Gastrocnemius medialis (tissue), 4 donors: ENCODE measurements around the gene BMP7. TPM values are rescaled to one million over a fixed set of nuclear protein-coding genes. Genes with fewer than 3 reads are reported as not detected.

Source experiments
- ATAC-seq, 2 donors: fragments of 150-250 bp; one replicate each; pipeline ENCODE4 v1.9.1; 2016
- DNase-seq, 2 donors: peaks; one replicate each; pipeline ENCODE4 v3.0.0-alpha.2; 2019
- H3K27ac ChIP-seq, 4 donors: fragments of 200-600 bp; sonication (generic); 1 replicate in 1 of 4; 2 replicates in 3 of 4; pipeline ENCODE4 v1.5.1; 2016 to 2018; ENCODE audit warnings: mild to moderate bottlenecking in 2 of 4, moderate library complexity in 1 of 4
- H3K27me3 ChIP-seq, 3 donors: fragments of 200-600 bp; sonication (generic) in 2 of 3; 1 replicate in 1 of 3; 2 replicates in 2 of 3; pipeline versions ENCODE4 v1.5.1 to v1.6.0; 2016 to 2019; ENCODE audit warnings: mild to moderate bottlenecking in 1 of 3, moderate library complexity in 1 of 3
- H3K36me3 ChIP-seq, 2 donors: fragments of 200-600 bp; sonication (generic) in 1 of 2; one replicate each; pipeline ENCODE4 v1.5.1; 2017 to 2018
- H3K4me1 ChIP-seq, 2 donors: fragments of 200-600 bp; sonication (generic) in 1 of 2; one replicate each; pipeline ENCODE4 v1.5.1; 2016 to 2017; ENCODE audit warnings: mild to moderate bottlenecking in 2 of 2
- H3K4me3 ChIP-seq, 4 donors: fragments of 200-600 bp; sonication (generic) in 3 of 4; 1 replicate in 1 of 4; 2 replicates in 3 of 4; pipeline ENCODE4 v1.5.1; 2016 to 2019; ENCODE audit warnings: mild to moderate bottlenecking in 2 of 4
- H3K9me3 ChIP-seq, 3 donors: fragments of 200-600 bp; sonication (generic) in 2 of 3; 1 replicate in 1 of 3; 2 replicates in 2 of 3; pipeline ENCODE4 v1.5.1; 2016 to 2019
- CTCF ChIP-seq, 5 experiments: fragments of 450-650 bp in 3 of 5; fragments of 200-600 bp in 2 of 5; sonication (generic) in 2 of 5; IDR thresholded peaks in 4 of 5; conservative IDR thresholded peaks in 1 of 5; 1 replicate in 4 of 5; 2 replicates in 1 of 5; pipeline ENCODE4 v1.5.1; 2016 to 2019; ENCODE audit warnings: antibody characterized with exemption in 5 of 5, mild to moderate bottlenecking in 3 of 5, moderate library complexity in 3 of 5
- POLR2A ChIP-seq, 2 donors: fragments of 450-650 bp; IDR thresholded peaks; one replicate each; pipeline ENCODE4 v1.6.1; 2017; ENCODE audit warnings: antibody characterized with exemption in 2 of 2, mild to moderate bottlenecking in 2 of 2, moderate library complexity in 2 of 2
- in situ Hi-C, 4 donors: fragments of 200-750 bp; cut with MboI; loops; one replicate each; pipeline versions ENCODE4 v1.15.0 to v1.8.0; 2017; ENCODE audit warnings: low sequenced_read_pairs in 4 of 4
- intact Hi-C: fragments of 100-400 bp; cut with DNase I; formaldehyde crosslinking; loops from one replicate; pipeline ENCODE4 v1.15.1; 2023; ENCODE audit warnings: low total_unique reads
- total RNA-seq, 4 donors: library from RNA; depleted of rRNA; stranded (reverse); fragments of >200 nt; gene quantifications; one replicate each; pipeline versions ENCODE4 v1.1.0 to v1.2.3, GENCODE V29; 2016

Gene BMP7
- total RNA-seq, 4 donors from 2014 or later, result 0.52 TPM; not detected in 3

- TF ChIP-seq POLR2A (IDR thresholded peaks at IDR 0.05) (no peak), CTCF (IDR thresholded peaks at IDR 0.05 in 4 of 5, conservative IDR thresholded peaks at IDR 0.05 in 1 of 5) (no peak)
- no peaks in the 10 kb centered on the region for H3K4me1 ChIP-seq
- DNase-seq (no peak), ATAC-seq (no peak)
- no peak overlapping the region for H3K4me3 ChIP-seq
- no peak overlapping the region for H3K27ac ChIP-seq
- in situ Hi-C loops, result no loop called here
- H3K27me3 ChIP-seq, result peaks cover 0 to 7% (median 0%) of the 10 kb centered on the region in 3 donors
- H3K9me3 ChIP-seq, result no peaks in the 10 kb centered on the region
- no peaks in the 10 kb centered on the region for H3K36me3 ChIP-seq
- intact Hi-C loops, result no loop called here
Observed at GRCh38 chr20:57145089-57145631, 121.3 kb downstream of the BMP7 start.

GRCh38 chr20:57143173-57143572 lies 123.3 kb downstream of the BMP7 start:
- intact Hi-C loops, result no loop called here
- no peaks in the 10 kb centered on the region for H3K4me1 ChIP-seq
- H3K36me3 ChIP-seq, result no peaks in the 10 kb centered on the region
- H3K27me3 ChIP-seq, result peaks cover 0 to 6% (median 0%) of the 10 kb centered on the region in 3 donors
- H3K27ac ChIP-seq, result no peak overlapping the region
- no peak for DNase-seq
- H3K9me3 ChIP-seq, result no peaks in the 10 kb centered on the region
- H3K4me3 ChIP-seq, result no peak overlapping the region
- TF ChIP-seq POLR2A (IDR thresholded peaks at IDR 0.05) (no peak), CTCF (IDR thresholded peaks at IDR 0.05 in 4 of 5, conservative IDR thresholded peaks at IDR 0.05 in 1 of 5) (no peak)
- in situ Hi-C loops, result no loop called here
- no peak for ATAC-seq

GRCh38 chr20:57142667-57143066 lies 123.8 kb downstream of the BMP7 start:
- Histone ChIP-seq H3K27ac (no peak overlapping the region), H3K4me1 (no peaks in the 10 kb centered on the region), H3K36me3 (no peaks in the 10 kb centered on the region), H3K4me3 (no peak overlapping the region), H3K9me3 (no peaks in the 10 kb centered on the region), H3K27me3 (peaks cover 0 to 4% (median 0%) of the 10 kb centered on the region in 3 donors)
- in situ Hi-C loops (no loop called here), intact Hi-C loops (no loop called here)
- DNase-seq, result no peak
- ATAC-seq, result no peak
- no peak for TF ChIP-seq POLR2A (IDR thresholded peaks at IDR 0.05)
- no peak for TF ChIP-seq CTCF (IDR thresholded peaks at IDR 0.05 in 4 of 5, conservative IDR thresholded peaks at IDR 0.05 in 1 of 5)

GRCh38 chr20:57141492-57141891 lies 124.9 kb downstream of the BMP7 start:
- intact Hi-C loops, result no loop called here
- DNase-seq (no peak), ATAC-seq (no peak)
- Histone ChIP-seq H3K36me3 (no peaks in the 10 kb centered on the region), H3K4me3 (no peak overlapping the region), H3K27ac (no peak overlapping the region), H3K27me3 (peaks cover 0 to under 1% (median 0%) of the 10 kb centered on the region in 3 donors), H3K4me1 (no peaks in the 10 kb centered on the region), H3K9me3 (no peaks in the 10 kb centered on the region)
- TF ChIP-seq CTCF (IDR thresholded peaks at IDR 0.05 in 4 of 5, conservative IDR thresholded peaks at IDR 0.05 in 1 of 5), result no peak
- no peak for TF ChIP-seq POLR2A (IDR thresholded peaks at IDR 0.05)
- in situ Hi-C loops, result no loop called here

GRCh38 chr20:57140416-57140965 lies 126.0 kb downstream of the BMP7 start:
- DNase-seq (no peak), ATAC-seq (no peak)
- Histone ChIP-seq H3K4me1 (no peaks in the 10 kb centered on the region), H3K27ac (no peak overlapping the region), H3K9me3 (no peaks in the 10 kb centered on the region), H3K4me3 (no peak overlapping the region), H3K36me3 (no peaks in the 10 kb centered on the region), H3K27me3 (no peaks in the 10 kb centered on the region)
- in situ Hi-C loops, result no loop called here
- TF ChIP-seq POLR2A (IDR thresholded peaks at IDR 0.05) (no peak), CTCF (IDR thresholded peaks at IDR 0.05 in 4 of 5, conservative IDR thresholded peaks at IDR 0.05 in 1 of 5) (no peak)
- intact Hi-C loops, result no loop called here
